GM19099 (cell line): ENCODE measurements around the gene MAN2A1.

ENCODE experiments used
- POLR2A ChIP-seq: IDR thresholded peaks from 3 replicates; pipeline ENCODE4 v1.6.1; 2011; ENCODE audit warnings: low read depth; ENCODE audit not compliant: insufficient read length; ENCODE audit errors: extremely low read depth

Gene MAN2A1

DNA sequence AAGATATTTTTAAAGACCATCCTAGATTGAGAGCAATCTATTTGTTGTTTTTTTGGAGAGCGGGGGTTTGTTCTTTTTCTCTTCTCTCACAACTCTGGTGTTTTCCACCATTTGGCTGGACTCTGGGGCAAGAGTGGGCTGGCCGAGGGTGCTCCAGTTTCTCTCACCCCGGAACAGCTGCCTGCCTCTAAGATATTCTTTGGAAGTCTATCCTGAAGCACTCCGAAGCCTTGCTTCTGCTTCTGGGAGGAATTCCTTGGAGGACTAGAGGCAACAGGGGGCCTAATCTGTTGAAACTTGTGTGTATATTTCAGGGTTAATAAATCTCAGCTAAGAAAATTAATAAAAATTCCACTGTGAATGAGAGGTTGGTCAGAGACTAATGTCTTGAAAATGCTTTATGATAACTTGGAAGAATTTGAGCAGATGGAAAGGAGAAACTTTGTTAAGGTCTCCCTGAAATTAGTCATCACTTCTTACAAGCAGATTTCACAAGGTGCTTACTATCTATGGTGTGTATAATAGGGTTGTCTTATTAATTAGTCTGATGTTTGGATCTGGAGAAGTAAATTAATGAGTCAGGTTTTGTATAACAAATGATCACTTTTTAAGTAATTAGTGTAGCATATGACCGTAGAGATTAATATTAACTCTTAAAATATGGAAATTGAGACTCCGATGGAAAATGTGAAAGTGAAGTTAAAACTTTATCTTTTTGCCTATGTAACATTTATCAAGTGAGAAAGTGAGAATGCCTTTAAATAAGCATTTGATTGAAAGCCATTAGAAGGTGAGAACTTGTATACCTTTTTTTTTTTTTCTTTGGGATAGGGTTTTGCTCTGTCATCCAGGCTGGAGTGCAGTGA, 4.0 kb downstream of the MAN2A1 start:
- no peak for TF ChIP-seq POLR2A

DNA sequence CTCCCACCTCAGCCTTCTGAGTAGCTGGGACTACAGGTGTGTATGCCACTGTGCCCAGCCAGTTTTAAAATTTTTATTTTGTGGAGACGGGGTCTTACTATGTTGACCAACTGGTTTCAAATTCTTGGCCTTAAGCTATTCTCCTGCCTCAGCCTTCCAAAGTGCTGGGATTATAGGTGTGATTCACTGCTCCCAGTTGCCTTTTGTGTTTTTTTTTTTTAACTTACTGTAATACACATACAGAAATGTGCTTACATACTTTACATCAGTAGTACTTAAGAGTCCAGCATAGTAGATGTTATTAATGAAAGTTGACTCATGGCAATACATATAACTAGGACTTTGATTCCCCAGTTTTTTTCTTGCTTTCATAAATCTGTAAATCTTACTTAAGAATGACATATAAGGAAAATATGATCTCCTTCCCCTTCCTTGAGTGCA, 4.7 kb downstream of the MAN2A1 start:
- no peak for TF ChIP-seq POLR2A

DNA sequence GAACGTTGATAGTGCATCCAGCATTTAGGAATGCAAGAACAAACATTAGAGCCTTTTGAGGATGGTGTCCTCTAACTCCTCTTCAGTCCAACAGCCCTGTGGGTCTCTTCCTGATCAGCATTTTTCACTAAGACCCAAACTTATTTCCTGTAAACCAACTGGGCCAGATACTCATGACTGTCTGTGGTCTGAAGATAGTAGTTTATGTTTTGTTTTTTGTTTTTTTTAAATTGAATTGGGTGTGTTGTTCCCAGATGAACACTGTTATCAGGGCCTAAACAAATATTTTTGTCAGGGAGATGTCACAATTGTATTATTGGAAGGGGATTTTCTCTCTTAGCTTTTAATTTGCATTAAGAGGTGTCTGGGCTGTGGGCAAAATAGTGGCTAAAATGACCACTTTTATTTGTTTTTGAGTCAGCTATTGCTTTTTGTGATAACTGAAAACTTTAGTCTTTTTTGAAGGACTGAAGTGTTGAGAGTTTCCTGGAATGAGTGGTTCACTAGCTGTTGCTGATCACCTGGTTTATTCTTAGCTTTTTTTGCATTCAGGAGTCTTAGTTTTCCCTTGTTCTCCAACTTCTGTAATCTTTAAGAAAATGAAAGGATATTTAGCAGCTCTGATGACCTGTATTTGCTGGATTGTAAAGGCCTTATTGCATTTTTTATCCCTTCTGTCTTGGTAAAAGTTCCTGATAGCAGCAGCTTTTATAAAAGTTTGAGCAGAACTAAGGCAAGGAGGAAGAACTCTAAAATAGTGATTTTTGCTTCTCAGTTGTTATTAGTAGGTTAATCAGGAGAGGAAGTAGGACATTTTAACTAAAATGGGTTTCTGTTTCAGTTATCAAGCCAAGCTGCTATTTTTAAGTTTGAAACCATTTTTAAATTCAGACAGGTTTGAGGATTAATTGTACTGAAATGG, 5.5 kb downstream of the MAN2A1 start:
- no peak for TF ChIP-seq POLR2A

- TF ChIP-seq POLR2A: no peak
Observed at GRCh38 chr5:109697339-109697738, 7.6 kb downstream of the MAN2A1 start.

DNA sequence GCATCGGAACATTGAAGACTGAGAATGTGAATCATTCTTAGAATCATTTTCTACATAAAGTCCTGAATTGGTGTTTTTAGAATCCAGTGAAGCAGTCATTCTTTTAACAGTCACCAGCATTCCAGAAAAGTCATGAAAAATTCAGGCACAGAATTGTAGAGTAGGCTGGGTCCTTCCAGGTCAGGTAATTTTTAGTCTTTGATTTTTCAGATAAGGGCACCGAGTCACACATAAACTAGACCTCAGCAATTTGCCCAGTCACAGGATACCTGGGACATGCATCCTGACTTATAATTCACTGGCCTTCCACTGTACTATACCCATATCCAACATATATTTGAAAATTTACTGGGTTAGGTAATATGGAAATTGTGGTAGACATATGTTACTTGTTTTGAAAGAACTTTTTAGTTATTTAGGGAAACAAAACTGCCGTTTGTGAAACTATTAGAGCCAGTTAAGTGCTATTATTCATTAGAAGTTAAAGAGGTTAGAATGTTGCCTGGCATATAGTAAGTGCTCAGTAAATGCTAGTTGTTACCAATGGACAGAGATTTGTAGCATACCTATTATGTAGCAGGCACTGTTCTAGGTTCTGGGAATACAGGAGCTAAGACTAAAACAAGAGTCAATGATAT, 10.9 kb downstream of the MAN2A1 start:
- TF ChIP-seq POLR2A: no peak

GRCh38 chr5:109701252-109701651, 11.5 kb downstream of the MAN2A1 start:
- TF ChIP-seq POLR2A: no peak

GRCh38 chr5:109701792-109702191, 12.1 kb downstream of the MAN2A1 start:
- no peak for TF ChIP-seq POLR2A

DNA sequence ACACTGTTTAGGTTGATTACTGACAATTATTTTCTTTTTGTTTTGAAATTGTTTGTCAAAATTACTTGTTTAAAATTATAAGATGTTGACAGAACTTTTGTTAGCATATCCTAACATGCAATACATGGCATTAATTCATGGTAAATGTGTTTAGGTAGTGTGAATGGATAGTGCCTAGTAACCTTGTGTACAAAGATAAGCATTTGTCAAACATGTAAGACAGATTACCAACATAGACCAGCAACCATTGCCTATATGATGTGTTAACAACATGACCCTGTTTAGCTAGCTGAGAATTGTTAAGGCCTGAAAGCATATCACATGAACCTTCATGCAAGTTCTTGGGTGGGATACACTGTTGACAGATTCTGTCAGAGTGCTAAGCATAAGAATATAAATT, 13.4 kb downstream of the MAN2A1 start:
- TF ChIP-seq POLR2A: no peak

GRCh38 chr5:109703829-109704228, 14.1 kb downstream of the MAN2A1 start:
- TF ChIP-seq POLR2A: no peak

GRCh38 chr5:109704282-109704952, 14.7 kb downstream of the MAN2A1 start:
- TF ChIP-seq POLR2A: no peak

- no peak for TF ChIP-seq POLR2A
Observed at GRCh38 chr5:109705596-109705995, 15.9 kb downstream of the MAN2A1 start.

GRCh38 chr5:109706095-109706494, 16.4 kb downstream of the MAN2A1 start:
- TF ChIP-seq POLR2A: no peak

DNA sequence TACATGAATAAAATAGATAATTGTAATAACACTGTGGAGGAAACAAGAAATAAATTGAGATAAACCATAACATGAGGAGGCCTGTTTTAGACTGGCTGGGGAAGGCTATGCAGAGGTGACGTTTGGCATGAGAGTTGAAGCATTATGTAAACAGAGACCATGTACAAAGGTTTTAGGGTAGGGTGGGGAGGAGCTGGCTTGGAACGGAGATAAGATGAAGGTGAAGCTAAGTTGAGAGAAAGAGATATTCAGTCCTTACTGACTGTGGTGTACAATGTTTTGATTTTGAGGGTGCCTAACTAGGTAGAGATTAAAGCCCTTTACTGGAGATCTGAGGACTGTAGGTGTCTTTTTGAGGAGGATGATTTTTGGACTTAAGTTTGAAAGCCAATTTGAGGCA, 17.8 kb downstream of the MAN2A1 start:
- no peak for TF ChIP-seq POLR2A

DNA sequence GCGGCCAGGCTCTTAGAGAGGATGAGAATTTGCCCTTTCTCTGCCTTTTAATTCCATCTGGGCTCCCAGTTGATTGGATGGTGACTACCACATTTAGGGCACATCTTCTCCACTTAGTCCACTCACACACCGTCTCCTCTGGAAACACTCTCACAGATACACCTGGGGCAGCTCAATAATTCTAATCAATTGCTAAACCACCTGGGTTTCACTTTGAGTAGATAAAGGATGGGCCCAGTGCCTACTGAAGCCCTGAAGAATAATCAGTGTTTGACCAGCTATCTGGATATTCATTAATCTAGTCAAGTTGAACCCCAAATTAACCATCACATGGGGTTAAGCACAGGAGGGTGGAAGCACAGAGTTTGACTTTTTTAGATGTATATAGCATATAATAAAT, 19.1 kb downstream of the MAN2A1 start:
- no peak for TF ChIP-seq POLR2A

- no peak for TF ChIP-seq POLR2A
Observed at GRCh38 chr5:109709225-109709624, 19.5 kb downstream of the MAN2A1 start.
